ENCODE data around the gene NEURL1. TPM values are rescaled to one million over a fixed set of nuclear protein-coding genes. Genes with fewer than 3 reads are reported as not detected.
A peak's percentile ranks its signal among the peaks of the same experiment; 100 is the strongest.

Gene NEURL1
- total and polyA plus RNA-seq, 8 donors, result 0.89 to 136 (median 3.0) TPM

DNA sequence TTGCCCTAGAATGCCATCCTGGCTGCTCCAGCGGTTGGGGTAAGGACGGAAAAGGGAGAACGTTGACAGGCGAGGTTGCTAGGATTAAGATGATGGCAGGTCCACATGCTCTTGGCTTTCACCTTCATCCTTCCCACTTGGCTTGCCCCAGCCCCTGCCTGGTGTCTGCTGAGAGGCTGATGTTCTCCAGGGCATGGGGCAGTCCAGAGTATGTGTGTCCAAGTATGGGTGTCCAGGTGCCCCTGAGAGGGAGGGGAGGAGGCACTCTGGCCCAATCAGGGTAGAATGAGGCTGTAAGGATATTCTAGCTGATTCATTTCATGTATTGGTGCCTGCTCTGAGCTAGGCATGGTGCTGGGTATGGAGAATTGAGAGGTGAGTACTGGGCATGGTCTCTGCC, 12.6 kb downstream of the NEURL1 start:
- Histone ChIP-seq H3K27ac (no peak overlapping the region), H3K4me3 (no peak overlapping the region), H3K27me3 (peaks cover 0 to 10% (median 0%) of the 10 kb centered on the region in 3 donors), H3K9me3 (no peaks in the 10 kb centered on the region), H3K4me1 (peaks cover 0 to 9% (median 5%) of the 10 kb centered on the region in 4 donors), H3K36me3 (no peaks in the 10 kb centered on the region)
- WGBS, 5 donors, result 90 to 100% (median 93%) methylated on average over 4 of the region's 4 CpGs
- DNase-seq, result no peak
- TF ChIP-seq, protein P1, sequence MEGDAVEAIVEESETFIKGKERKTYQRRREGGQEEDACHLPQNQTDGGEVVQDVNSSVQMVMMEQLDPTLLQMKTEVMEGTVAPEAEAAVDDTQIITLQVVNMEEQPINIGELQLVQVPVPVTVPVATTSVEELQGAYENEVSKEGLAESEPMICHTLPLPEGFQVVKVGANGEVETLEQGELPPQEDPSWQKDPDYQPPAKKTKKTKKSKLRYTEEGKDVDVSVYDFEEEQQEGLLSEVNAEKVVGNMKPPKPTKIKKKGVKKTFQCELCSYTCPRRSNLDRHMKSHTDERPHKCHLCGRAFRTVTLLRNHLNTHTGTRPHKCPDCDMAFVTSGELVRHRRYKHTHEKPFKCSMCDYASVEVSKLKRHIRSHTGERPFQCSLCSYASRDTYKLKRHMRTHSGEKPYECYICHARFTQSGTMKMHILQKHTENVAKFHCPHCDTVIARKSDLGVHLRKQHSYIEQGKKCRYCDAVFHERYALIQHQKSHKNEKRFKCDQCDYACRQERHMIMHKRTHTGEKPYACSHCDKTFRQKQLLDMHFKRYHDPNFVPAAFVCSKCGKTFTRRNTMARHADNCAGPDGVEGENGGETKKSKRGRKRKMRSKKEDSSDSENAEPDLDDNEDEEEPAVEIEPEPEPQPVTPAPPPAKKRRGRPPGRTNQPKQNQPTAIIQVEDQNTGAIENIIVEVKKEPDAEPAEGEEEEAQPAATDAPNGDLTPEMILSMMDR (IDR thresholded peaks at IDR 0.05), result no peak
- no peak for TF ChIP-seq POLR2A (IDR thresholded peaks at IDR 0.05)
- TF ChIP-seq POLR2AphosphoS5 (IDR thresholded peaks at IDR 0.05), result no peak
- no peak for TF ChIP-seq EP300 (IDR thresholded peaks at IDR 0.05)
- intact Hi-C loops (cut with DNase I; ENCODE audit: low total_unique reads), result no loop called here

DNA sequence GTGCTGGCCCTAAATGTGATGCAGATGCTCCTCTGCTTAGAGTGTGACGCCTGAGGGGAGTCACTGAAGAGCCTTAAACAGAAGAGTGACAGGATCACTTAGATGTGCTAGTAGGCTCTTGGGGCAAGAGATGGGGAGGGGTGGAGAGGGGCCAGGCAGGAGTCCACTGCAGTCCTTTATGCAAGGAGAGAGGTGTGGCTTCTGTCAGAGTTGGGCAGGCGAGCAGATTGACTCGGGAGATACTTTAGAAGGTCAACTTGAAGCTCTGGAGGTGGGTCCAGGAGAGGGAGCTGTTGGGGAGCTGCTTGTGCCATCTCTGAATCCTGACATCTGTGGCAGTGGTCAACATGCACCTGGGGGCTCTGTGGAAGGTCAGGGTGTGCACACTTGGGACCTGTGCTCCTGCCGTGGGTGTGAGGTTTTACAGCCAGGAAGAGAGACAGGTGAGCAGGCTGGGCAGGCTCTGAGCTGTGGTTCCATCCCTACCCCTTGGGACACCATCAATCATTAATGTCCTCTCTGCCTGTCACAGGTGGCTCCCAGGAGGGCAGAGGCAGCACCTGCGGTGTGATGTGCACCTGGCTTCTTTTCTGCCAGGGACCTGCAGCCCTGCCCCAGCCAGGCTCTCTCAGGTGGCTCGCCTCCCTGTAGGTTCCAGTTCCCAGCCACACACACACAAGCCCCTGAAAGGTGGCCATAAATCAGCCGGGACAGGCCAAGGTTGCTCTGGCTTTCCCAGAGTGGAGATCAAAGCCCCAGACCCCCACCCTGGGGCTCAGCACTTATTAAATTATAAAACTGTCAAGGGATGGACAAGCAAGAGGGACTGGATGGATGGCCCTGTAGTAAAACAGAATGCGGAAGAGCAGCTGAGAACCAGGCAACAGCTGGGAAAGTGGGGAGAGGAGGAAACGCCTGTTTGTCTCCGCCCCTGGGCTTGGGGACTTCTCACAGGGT, 14.0 kb downstream of the NEURL1 start:
- WGBS, 5 donors, result 57 to 72% (median 66%) methylated on average over 9 to 10 of the region's 10 CpGs
- TF ChIP-seq POLR2AphosphoS5 (IDR thresholded peaks at IDR 0.05) (no peak), POLR2A (IDR thresholded peaks at IDR 0.05) (no peak), EP300 (IDR thresholded peaks at IDR 0.05) (no peak)
- TF ChIP-seq, protein P1 (IDR thresholded peaks at IDR 0.05), result no peak
- Histone ChIP-seq H3K36me3 (no peaks in the 10 kb centered on the region), H3K9me3 (no peaks in the 10 kb centered on the region), H3K4me3 (no peak overlapping the region), H3K4me1 (peaks cover 5 to 12% (median 7%) of the 10 kb centered on the region in 4 donors), H3K27ac (no peak overlapping the region), H3K27me3 (peaks cover 0 to 9% (median 0%) of the 10 kb centered on the region in 3 donors)
- intact Hi-C loops (cut with DNase I; ENCODE audit: low total_unique reads), result no loop called here
- peak in 1 of 2 donors; percentile 67 for DNase-seq

DNA sequence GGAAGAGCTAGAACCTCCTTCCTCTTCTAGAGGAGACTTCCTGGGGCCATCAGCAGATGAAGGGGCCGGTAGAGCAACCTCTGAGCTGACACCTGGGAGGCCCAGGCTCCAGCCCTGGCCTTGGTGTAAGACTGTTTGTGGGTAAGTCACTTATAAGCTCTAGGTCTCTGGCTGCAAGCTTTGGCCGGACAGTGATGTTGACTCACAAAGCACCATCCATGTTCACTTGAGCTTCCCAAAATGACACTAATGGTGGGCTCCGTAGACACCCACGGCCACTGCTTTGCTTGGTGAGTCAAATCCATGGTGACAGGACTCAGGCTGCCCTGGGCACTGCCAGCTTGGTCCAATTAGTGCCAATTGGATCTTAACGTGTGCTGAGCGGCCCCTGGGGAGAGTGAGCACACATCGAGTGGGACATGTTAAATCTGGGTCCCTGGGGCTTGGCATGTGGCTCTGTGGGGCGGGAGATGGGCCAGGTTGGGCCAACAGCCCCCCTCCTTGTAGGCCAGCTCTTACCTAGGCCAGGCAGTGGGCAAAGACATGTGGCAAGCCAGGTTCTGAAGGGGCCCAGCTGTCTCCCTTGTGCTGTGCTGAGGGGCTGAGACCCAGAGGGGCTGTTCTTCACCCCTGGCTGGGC, 16.7 kb downstream of the NEURL1 start:
- TF ChIP-seq POLR2A (IDR thresholded peaks at IDR 0.05) (no peak), POLR2AphosphoS5 (IDR thresholded peaks at IDR 0.05) (no peak), EP300 (IDR thresholded peaks at IDR 0.05) (no peak)
- TF ChIP-seq, protein P1 (IDR thresholded peaks at IDR 0.05), result no peak
- Histone ChIP-seq H3K4me3 (no peak overlapping the region), H3K36me3 (no peaks in the 10 kb centered on the region), H3K4me1 (peaks cover 7 to 29% (median 22%) of the 10 kb centered on the region in 4 donors), H3K27ac (no peak overlapping the region), H3K27me3 (peaks cover 0 to 9% (median 0%) of the 10 kb centered on the region in 3 donors), H3K9me3 (no peaks in the 10 kb centered on the region)
- DNase-seq, result no peak
- intact Hi-C loops (cut with DNase I; ENCODE audit: low total_unique reads), result no loop called here
- 87 to 94% (median 89%) methylated on average over 3 to 8 of the region's 8 CpGs for WGBS, 5 donors

All from stomach (tissue), 9 donors.